ENCODE results near the gene BAHCC1. TPM values are rescaled to one million over a fixed set of nuclear protein-coding genes. Genes with fewer than 3 reads are reported as not detected.

The BAHCC1 gene
- total RNA-seq, 1 donor from 2014 or later, result 10.7 TPM

DNA sequence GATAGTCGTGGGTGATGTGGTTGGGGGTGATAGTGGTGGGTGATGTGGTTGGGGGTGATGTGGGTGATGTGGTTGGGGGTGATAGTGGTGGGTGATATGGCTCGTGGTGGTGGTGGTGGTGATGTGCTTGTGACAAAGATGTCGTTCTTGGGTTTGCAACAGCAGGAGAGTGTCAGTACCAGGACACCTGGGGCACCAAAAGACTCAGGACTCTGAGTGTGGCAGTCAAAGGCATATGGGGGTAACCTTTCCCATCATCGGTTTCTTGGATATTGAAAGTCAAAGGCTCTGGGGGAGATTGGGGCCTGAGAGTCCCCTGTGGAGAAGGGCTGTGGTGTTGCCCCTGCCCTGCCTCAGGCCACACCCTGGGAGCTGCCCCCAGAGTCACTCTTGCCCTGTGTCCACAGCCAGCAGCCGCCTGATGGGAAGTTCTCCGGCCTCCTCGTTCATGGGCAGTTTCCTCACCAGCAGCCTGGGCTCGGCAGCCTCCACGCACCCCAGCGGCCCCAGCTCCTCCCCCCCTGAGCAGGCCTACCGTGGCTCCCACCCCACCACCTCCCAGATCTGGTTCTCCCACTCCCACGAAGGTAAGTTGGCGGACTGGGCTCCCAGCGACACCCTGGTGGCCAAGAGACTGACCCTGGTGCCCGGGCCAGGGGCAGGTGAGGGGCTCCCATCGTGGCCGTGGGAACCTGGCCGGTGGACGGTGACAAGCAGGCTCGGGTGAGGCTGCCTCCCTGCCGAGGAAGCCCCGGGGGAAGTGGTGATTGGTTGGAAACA, 31.3 kb downstream of the BAHCC1 start:
- Mint-ChIP-seq H3K27me3 (ENCODE audit: unreplicated experiment) (peaks cover 2% of the 10 kb centered on the region), H3K4me3 (ENCODE audit: unreplicated experiment) (no peak overlapping the region), H3K9me3 (ENCODE audit: unreplicated experiment) (no peaks in the 10 kb centered on the region), H3K36me3 (ENCODE audit: low read depth, unreplicated experiment) (no peaks in the 10 kb centered on the region), H3K27ac (ENCODE audit: unreplicated experiment) (no peak overlapping the region), H3K4me1 (ENCODE audit: unreplicated experiment) (no peaks in the 10 kb centered on the region)
- TF ChIP-seq, protein P1, sequence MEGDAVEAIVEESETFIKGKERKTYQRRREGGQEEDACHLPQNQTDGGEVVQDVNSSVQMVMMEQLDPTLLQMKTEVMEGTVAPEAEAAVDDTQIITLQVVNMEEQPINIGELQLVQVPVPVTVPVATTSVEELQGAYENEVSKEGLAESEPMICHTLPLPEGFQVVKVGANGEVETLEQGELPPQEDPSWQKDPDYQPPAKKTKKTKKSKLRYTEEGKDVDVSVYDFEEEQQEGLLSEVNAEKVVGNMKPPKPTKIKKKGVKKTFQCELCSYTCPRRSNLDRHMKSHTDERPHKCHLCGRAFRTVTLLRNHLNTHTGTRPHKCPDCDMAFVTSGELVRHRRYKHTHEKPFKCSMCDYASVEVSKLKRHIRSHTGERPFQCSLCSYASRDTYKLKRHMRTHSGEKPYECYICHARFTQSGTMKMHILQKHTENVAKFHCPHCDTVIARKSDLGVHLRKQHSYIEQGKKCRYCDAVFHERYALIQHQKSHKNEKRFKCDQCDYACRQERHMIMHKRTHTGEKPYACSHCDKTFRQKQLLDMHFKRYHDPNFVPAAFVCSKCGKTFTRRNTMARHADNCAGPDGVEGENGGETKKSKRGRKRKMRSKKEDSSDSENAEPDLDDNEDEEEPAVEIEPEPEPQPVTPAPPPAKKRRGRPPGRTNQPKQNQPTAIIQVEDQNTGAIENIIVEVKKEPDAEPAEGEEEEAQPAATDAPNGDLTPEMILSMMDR (IDR thresholded peaks at IDR 0.05; ENCODE audit: unreplicated experiment), result no peak
- no peak for DNase-seq (ENCODE audit: low spot score)

DNA sequence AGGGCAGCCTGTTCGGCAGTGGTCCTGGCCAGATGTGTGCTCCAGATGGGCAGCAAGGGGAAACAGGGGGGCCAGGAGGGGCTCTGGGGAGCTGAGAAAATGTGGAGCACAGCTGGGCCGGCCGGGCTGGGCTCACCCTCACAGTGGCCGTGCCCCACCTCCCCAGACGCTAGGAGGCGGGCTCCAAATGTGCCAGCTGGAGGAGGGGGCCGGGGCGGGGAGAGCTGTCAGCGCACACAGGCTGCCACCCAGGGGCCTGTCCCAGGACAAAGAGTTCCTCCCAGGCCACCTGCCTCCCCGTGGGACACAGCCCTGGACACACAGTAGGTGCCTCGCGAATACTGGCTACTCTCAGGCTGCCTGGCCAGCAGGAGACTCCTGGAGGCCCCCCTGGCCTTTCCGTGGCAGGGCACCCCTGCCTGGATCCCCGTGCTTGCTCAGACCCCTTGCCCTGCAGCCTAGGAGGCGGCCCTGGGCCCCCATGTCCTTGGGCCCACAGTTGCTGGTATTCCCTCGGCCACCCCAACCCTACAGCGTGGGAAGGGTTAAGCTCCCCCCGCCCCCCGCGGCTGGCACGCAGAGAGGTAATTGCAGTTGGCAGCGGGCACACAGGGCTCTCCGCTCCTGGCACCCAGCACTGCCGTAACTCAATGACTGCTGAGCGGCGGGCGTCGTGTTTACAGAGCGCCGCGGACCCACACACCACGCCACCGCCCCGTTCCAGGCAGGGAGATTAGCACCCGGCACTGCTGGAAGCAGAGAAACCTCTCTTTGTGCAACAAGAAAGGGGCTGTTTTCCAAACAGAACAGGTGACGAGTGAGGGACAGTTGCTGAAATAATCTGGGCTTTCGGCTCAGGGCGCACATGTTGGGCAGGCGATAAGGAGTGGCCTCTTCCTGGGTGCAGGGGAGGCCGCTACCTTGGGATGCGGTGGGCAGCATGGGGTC, 32.2 kb downstream of the BAHCC1 start:
- Mint-ChIP-seq H3K36me3 (ENCODE audit: low read depth, unreplicated experiment) (no peaks in the 10 kb centered on the region), H3K27ac (ENCODE audit: unreplicated experiment) (no peak overlapping the region), H3K4me3 (ENCODE audit: unreplicated experiment) (no peak overlapping the region), H3K4me1 (ENCODE audit: unreplicated experiment) (no peaks in the 10 kb centered on the region), H3K27me3 (ENCODE audit: unreplicated experiment) (peaks cover 2% of the 10 kb centered on the region), H3K9me3 (ENCODE audit: unreplicated experiment) (no peaks in the 10 kb centered on the region)
- TF ChIP-seq, protein P1 (IDR thresholded peaks at IDR 0.05; ENCODE audit: unreplicated experiment), result no peak
- no peak for DNase-seq (ENCODE audit: low spot score)

GRCh38 chr17:81428121-81428515, 32.9 kb downstream of the BAHCC1 start:
- Mint-ChIP-seq H3K36me3 (ENCODE audit: low read depth, unreplicated experiment) (no peaks in the 10 kb centered on the region), H3K27me3 (ENCODE audit: unreplicated experiment) (peaks cover 2% of the 10 kb centered on the region), H3K27ac (ENCODE audit: unreplicated experiment) (no peak overlapping the region), H3K9me3 (ENCODE audit: unreplicated experiment) (no peaks in the 10 kb centered on the region), H3K4me1 (ENCODE audit: unreplicated experiment) (no peaks in the 10 kb centered on the region), H3K4me3 (ENCODE audit: unreplicated experiment) (no peak overlapping the region)
- no peak for DNase-seq (ENCODE audit: low spot score)
- TF ChIP-seq, protein P1 (IDR thresholded peaks at IDR 0.05; ENCODE audit: unreplicated experiment), result no peak

GRCh38 chr17:81428516-81428915, 33.3 kb downstream of the BAHCC1 start:
- Mint-ChIP-seq H3K27me3 (ENCODE audit: unreplicated experiment) (peaks cover 2% of the 10 kb centered on the region), H3K4me1 (ENCODE audit: unreplicated experiment) (no peaks in the 10 kb centered on the region), H3K27ac (ENCODE audit: unreplicated experiment) (no peak overlapping the region), H3K4me3 (ENCODE audit: unreplicated experiment) (no peak overlapping the region), H3K36me3 (ENCODE audit: low read depth, unreplicated experiment) (no peaks in the 10 kb centered on the region), H3K9me3 (ENCODE audit: unreplicated experiment) (no peaks in the 10 kb centered on the region)
- TF ChIP-seq, protein P1 (IDR thresholded peaks at IDR 0.05; ENCODE audit: unreplicated experiment), result no peak
- DNase-seq (ENCODE audit: low spot score), result no peak

All from endothelial cell (in vitro differentiated cells).